Measurements from ENCODE around the gene HLCS. TPM values are rescaled to one million over a fixed set of nuclear protein-coding genes. Genes with fewer than 3 reads are reported as not detected.

Gene HLCS
- total and polyA plus RNA-seq, 2 of the 8 experiments (the other 6 are each of a cell fraction or from before 2014, with no cell fraction given): 4.7 to 12.2 TPM

- TF ChIP-seq CHD7 (IDR thresholded peaks at IDR 0.05; ENCODE audit: insufficient replicate concordance, low read length) (no peak), RNF2 (IDR thresholded peaks at IDR 0.05; ENCODE audit: borderline replicate concordance, low read depth, low read length, missing control alignments, poor library complexity, severe bottlenecking) (no peak), YY1 (IDR thresholded peaks at IDR 0.05; ENCODE audit: low read depth, low read length) (no peak), SP4 (IDR thresholded peaks at IDR 0.05; ENCODE audit: low read length) (no peak), TEAD4 (IDR thresholded peaks at IDR 0.05; ENCODE audit: low read depth, low read length) (no peak), RXRA (IDR thresholded peaks at IDR 0.05; ENCODE audit: insufficient read depth, low read depth, low read length) (no peak), SP2 (IDR thresholded peaks at IDR 0.05; ENCODE audit: low read length) (no peak), KDM1A (IDR thresholded peaks at IDR 0.05; ENCODE audit: borderline replicate concordance, low read length) (no peak)
Observed at GRCh38 chr21:36922861-36923260, 43.6 kb downstream of the HLCS start (continued).

Data from H1 (cell line).